GM23338 (cell line): ENCODE results near the gene TNFRSF8. TPM values are rescaled to one million over a fixed set of nuclear protein-coding genes. Genes with fewer than 3 reads are reported as not detected.

ENCODE experiments used
- ATAC-seq: fragments of 200-7000 bp; cut with Tn5 transposase; 3 replicates; pipeline ENCODE4 v1.9.1; 2020
- DNase-seq: peaks from one replicate; pipeline ENCODE4 v3.0.0-alpha.2; 2015; ENCODE audit warnings: low spot score
- H2AFZ ChIP-seq: fragments of 200-600 bp; sonication (generic); 2 replicates; pipeline ENCODE4 v1.8.0; 2016; ENCODE audit warnings: antibody characterized with exemption, mild to moderate bottlenecking, moderate library complexity
- H3F3A ChIP-seq: fragments of 200-600 bp; sonication (generic); replicated peaks from 2 replicates; pipeline ENCODE4 v1.8.0; 2017; ENCODE audit warnings: antibody characterized with exemption, mixed run types, low read depth
- H3K27ac ChIP-seq: fragments of 200-600 bp; sonication (generic); 2 replicates; pipeline ENCODE4 v1.6.1; 2016; ENCODE audit warnings: low read depth
- H3K27me3 ChIP-seq: fragments of 200-600 bp; sonication (generic); 2 replicates; pipeline ENCODE4 v1.8.0; 2016; ENCODE audit warnings: mild to moderate bottlenecking, mixed run types, moderate library complexity; ENCODE audit not compliant: insufficient read depth
- H3K36me3 ChIP-seq: fragments of 200-600 bp; sonication (generic); 2 replicates; pipeline ENCODE4 v1.8.0; 2016; ENCODE audit warnings: mild to moderate bottlenecking; ENCODE audit not compliant: insufficient read depth
- H3K4me1 ChIP-seq: fragments of 200-600 bp; sonication (generic); 2 replicates; pipeline ENCODE4 v1.8.0; 2016; ENCODE audit warnings: mild to moderate bottlenecking, moderate library complexity; ENCODE audit not compliant: insufficient read depth
- H3K4me2 ChIP-seq: fragments of 200-600 bp; sonication (generic); 2 replicates; pipeline ENCODE4 v1.7.1; 2017; ENCODE audit warnings: mixed run types
- H3K4me3 ChIP-seq: fragments of 200-600 bp; sonication (generic); 2 replicates; pipeline ENCODE4 v1.6.1; 2016; ENCODE audit warnings: mixed run types
- H3K79me2 ChIP-seq: fragments of 200-600 bp; sonication (generic); replicated peaks from 2 replicates; pipeline ENCODE4 v1.8.0; 2017; ENCODE audit warnings: mild to moderate bottlenecking; ENCODE audit not compliant: insufficient read depth
- H3K9me2 ChIP-seq: fragments of 200-600 bp; sonication (generic); 2 replicates; pipeline ENCODE4 v1.8.0; 2017; ENCODE audit not compliant: insufficient read depth
- H4K20me1 ChIP-seq: fragments of 200-600 bp; sonication (generic); replicated peaks from 2 replicates; pipeline ENCODE4 v1.8.0; 2017; ENCODE audit warnings: mild to moderate bottlenecking; ENCODE audit not compliant: insufficient read depth
- H3K27ac Mint-ChIP-seq: 2 replicates; pipeline ENCODE4 v1.8.0; 2020; ENCODE audit warnings: inconsistent platforms, mild to moderate bottlenecking, moderate library complexity, mixed read lengths
- H3K27me3 Mint-ChIP-seq: 3 replicates; pipeline ENCODE4 v1.8.0; 2022; ENCODE audit warnings: low read depth, mild to moderate bottlenecking, moderate library complexity, mixed read lengths, inconsistent platforms; ENCODE audit not compliant: insufficient read depth, poor library complexity
- H3K36me3 Mint-ChIP-seq: 3 replicates; pipeline ENCODE4 v1.8.0; 2021; ENCODE audit warnings: low read depth, mild to moderate bottlenecking, inconsistent platforms, moderate library complexity, mixed read lengths
- H3K4me1 Mint-ChIP-seq: 3 replicates; pipeline ENCODE4 v1.8.0; 2020; ENCODE audit warnings: mild to moderate bottlenecking, inconsistent platforms, mixed read lengths
- H3K4me3 Mint-ChIP-seq: 3 replicates; pipeline ENCODE4 v1.8.0; 2021; ENCODE audit warnings: moderate library complexity, mild to moderate bottlenecking, inconsistent platforms, mixed read lengths
- H3K9me3 Mint-ChIP-seq: 3 replicates; pipeline ENCODE4 v1.8.0; 2020; ENCODE audit warnings: moderate library complexity, mild to moderate bottlenecking, inconsistent platforms, mixed read lengths
- CREB1 ChIP-seq: fragments of 250-450 bp; sonication (Bioruptor Pico); IDR thresholded peaks from 2 replicates; pipeline ENCODE4 v1.5.0; 2020; ENCODE audit warnings: low read depth, mild to moderate bottlenecking, moderate library complexity
- JUNB ChIP-seq: IDR thresholded peaks from one replicate; pipeline ENCODE4 v1.6.1; 2016; ENCODE audit warnings: antibody characterized with exemption; ENCODE audit not compliant: unreplicated experiment
- NANOG ChIP-seq: IDR thresholded peaks from 2 replicates; pipeline ENCODE4 v1.6.1; 2016; ENCODE audit warnings: antibody characterized with exemption, borderline replicate concordance
- POLR2AphosphoS5 ChIP-seq: IDR thresholded peaks from 2 replicates; pipeline ENCODE4 v1.6.1; 2016; ENCODE audit warnings: antibody characterized with exemption, low read depth
- STAT1 ChIP-seq: IDR thresholded peaks from one replicate; pipeline ENCODE4 v1.6.1; 2016; ENCODE audit warnings: antibody characterized with exemption; ENCODE audit not compliant: unreplicated experiment
- ZNF462 ChIP-seq: fragments of 250-450 bp; sonication (Bioruptor Pico); IDR thresholded peaks from 2 replicates; pipeline ENCODE4 v1.5.0; 2020; ENCODE audit warnings: mild to moderate bottlenecking, moderate library complexity
- polyA plus RNA-seq: library from polyadenylated mRNA; unstranded; fragments of >200 nt; fragmentation: Nextera tagmentation; extraction: Ambion mirVana; gene quantifications from 2 replicates; pipeline ENCODE4 v1.2.1, GENCODE V29; 2016
- total RNA-seq: library from RNA; depleted of rRNA; stranded (reverse); fragments of >200 nt; shearing (Covaris generic); gene quantifications from 2 replicates; pipeline ENCODE4 v1.2.3, GENCODE V29; 2014
- TF ChIP-seq, protein P1 (sequence below), 2 experiments: fragments of 200-600 bp in 1 of 2; sonication (generic) in 1 of 2; conservative IDR thresholded peaks; 2 replicates each; pipeline versions ENCODE4 v1.5.1 to v1.6.1; 2016 to 2017; ENCODE audit warnings: antibody characterized with exemption in 2 of 2, low read depth in 2 of 2, mild to moderate bottlenecking in 2 of 2, moderate library complexity in 1 of 2

Gene TNFRSF8
- total and polyA plus RNA-seq, 2 experiments from 2014 or later: 11.7 to 28.2 TPM

- no peaks in the 10 kb centered on the region; the same call in 1 of the 2 replicates for H3K36me3 ChIP-seq
- peaks cover 38% of the 10 kb centered on the region for H3K27me3 ChIP-seq
- H3K9me2 ChIP-seq: no peaks in the 10 kb centered on the region
- no peaks in the 10 kb centered on the region; the same call in 1 of the 2 replicates for H3K4me1 ChIP-seq
- Mint-ChIP-seq H3K27me3 (peaks cover 22% of the 10 kb centered on the region), H3K4me1 (peaks cover 12% of the 10 kb centered on the region; the same call in 2 of the 3 replicates), H3K36me3 (no peaks in the 10 kb centered on the region; the same call in 2 of the 3 replicates), H3K9me3 (no peaks in the 10 kb centered on the region), H3K4me3 (peak within 1 kb of the TSS; percentile 59), H3K27ac (no peak within 1 kb of the TSS)
- peak within 1 kb of the TSS; percentile 52 for H3K4me3 ChIP-seq
- H4K20me1 ChIP-seq: no peaks in the 10 kb centered on the region
- TF ChIP-seq, protein P1, sequence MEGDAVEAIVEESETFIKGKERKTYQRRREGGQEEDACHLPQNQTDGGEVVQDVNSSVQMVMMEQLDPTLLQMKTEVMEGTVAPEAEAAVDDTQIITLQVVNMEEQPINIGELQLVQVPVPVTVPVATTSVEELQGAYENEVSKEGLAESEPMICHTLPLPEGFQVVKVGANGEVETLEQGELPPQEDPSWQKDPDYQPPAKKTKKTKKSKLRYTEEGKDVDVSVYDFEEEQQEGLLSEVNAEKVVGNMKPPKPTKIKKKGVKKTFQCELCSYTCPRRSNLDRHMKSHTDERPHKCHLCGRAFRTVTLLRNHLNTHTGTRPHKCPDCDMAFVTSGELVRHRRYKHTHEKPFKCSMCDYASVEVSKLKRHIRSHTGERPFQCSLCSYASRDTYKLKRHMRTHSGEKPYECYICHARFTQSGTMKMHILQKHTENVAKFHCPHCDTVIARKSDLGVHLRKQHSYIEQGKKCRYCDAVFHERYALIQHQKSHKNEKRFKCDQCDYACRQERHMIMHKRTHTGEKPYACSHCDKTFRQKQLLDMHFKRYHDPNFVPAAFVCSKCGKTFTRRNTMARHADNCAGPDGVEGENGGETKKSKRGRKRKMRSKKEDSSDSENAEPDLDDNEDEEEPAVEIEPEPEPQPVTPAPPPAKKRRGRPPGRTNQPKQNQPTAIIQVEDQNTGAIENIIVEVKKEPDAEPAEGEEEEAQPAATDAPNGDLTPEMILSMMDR (conservative IDR thresholded peaks at IDR 0.05; ENCODE audit: low read depth in 2 of 2): no peak
- peak; percentile 53; the same call in 1 of the 2 replicates for TF ChIP-seq POLR2AphosphoS5
- ATAC-seq: peak; percentile 90
- peak within 1 kb of the TSS; percentile 74 for H3K4me2 ChIP-seq
- no peaks in the 10 kb centered on the region for H3K79me2 ChIP-seq
- H2AFZ ChIP-seq: peak within 1 kb of the TSS; percentile 92
- no peak within 1 kb of the TSS for H3K27ac ChIP-seq
- DNase-seq: peak; percentile 87
- no peaks in the 10 kb centered on the region for H3F3A ChIP-seq
Observed at GRCh38 chr1:12166834-12167492, 103.9 kb downstream of the TNFRSF8 start, which contains the start of gene TNFRSF1B. TNFRSF1B (plus strand) TSS chr1:12166991; CDS start chr1:12167092, 101 bp downstream.

DNA sequence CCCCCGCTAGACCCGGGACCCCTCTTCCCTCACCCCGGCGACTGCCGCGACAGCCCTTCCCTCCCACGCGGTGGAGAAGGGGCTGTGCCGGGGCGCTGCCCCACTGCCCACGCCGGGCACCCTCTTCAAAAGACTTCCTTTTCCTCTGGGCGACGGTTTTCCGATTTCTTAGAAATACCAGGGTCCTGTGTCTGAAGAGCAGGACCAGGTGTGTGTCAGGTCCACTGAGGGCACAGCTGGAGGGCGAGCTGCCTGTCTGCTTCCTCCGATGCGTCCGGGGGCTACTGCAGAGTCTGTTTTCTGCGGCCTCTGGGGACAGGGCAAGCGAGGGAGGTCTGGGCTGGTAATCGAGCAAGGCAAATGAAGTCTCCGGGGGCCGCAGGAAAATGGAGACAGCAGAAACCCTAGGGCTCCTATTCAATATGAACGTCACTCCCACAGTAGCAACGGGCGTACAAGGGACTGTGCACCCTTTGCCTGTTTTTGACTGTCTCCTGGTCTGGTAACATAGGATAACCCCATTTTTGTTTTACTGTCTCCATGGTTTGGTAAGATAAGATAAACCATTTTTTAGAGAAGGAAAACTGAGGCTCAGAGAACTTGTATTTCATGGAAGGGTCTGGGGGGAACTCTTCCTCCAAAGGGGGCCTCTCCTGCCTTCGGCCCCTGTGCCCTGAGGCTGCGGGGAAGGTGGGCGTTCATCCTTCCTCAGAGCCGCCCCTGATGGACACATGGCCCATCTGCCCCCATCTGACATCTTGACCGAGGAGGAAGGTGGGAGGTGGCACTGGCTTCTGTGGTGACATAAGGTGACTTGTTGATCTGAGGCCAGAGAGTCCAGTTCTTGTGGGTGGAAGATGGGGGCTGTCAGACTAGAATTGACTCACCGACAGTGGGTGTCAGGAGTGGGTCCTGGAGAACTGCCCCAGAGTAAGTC, 104.7 kb downstream of the TNFRSF8 start:
- H3K27ac ChIP-seq: no peak overlapping the region
- Mint-ChIP-seq H3K27me3 (peaks cover 24% of the 10 kb centered on the region), H3K9me3 (no peaks in the 10 kb centered on the region), H3K4me3 (peak overlapping the region; percentile 59), H3K4me1 (peaks cover 12% of the 10 kb centered on the region; the same call in 2 of the 3 replicates), H3K36me3 (no peaks in the 10 kb centered on the region; the same call in 2 of the 3 replicates), H3K27ac (no peak overlapping the region)
- H3K79me2 ChIP-seq: no peaks in the 10 kb centered on the region
- no peak for DNase-seq
- no peaks in the 10 kb centered on the region for H3K9me2 ChIP-seq
- H2AFZ ChIP-seq: peak overlapping the region; percentile 78; the same call in 1 of the 2 replicates
- peaks cover 38% of the 10 kb centered on the region for H3K27me3 ChIP-seq
- H3K36me3 ChIP-seq: no peaks in the 10 kb centered on the region; the same call in 1 of the 2 replicates
- H3K4me2 ChIP-seq: peak overlapping the region; percentile 74; the same call in 1 of the 2 replicates
- ATAC-seq: peak; percentile 44
- H4K20me1 ChIP-seq: no peaks in the 10 kb centered on the region
- no peaks in the 10 kb centered on the region for H3F3A ChIP-seq
- no peaks in the 10 kb centered on the region; the same call in 1 of the 2 replicates for H3K4me1 ChIP-seq
- H3K4me3 ChIP-seq: peak overlapping the region; percentile 52; the same call in 1 of the 2 replicates
- TF ChIP-seq STAT1 (no peak), CREB1 (no peak), NANOG (no peak), ZNF462 (CRISPR knock-in tag) (no peak), JUNB (no peak)
